Calu3 (cell line): ENCODE results near the gene LHX4. TPM values are rescaled to one million over a fixed set of nuclear protein-coding genes. Genes with fewer than 3 reads are reported as not detected.

ENCODE experiments used
- BruUV-seq: library from RNA; stranded (reverse); fragments of 400-500 nt; replicated peaks from 2 replicates; lab custom pipeline; 2021; lab: Mats Ljungman, UMichigan
- CTCF ChIA-PET: fragments of 300-600 bp; sonication (Branson Sonifier 250); formaldehyde crosslinking; loops from one replicate; lab custom pipeline; 2022; ENCODE audit warnings: antibody characterized with exemption; lab: Charles Lee
- DNase-seq: peaks from one replicate; pipeline ENCODE4 v3.0.0; 2022
- H3K27ac Mint-ChIP-seq: one replicate; pipeline ENCODE4 v1.8.0; 2022; ENCODE audit warnings: mixed read lengths; ENCODE audit not compliant: unreplicated experiment
- H3K27me3 Mint-ChIP-seq: one replicate; pipeline ENCODE4 v1.8.0; 2022; ENCODE audit warnings: mixed read lengths; ENCODE audit not compliant: unreplicated experiment
- H3K36me3 Mint-ChIP-seq: one replicate; pipeline ENCODE4 v1.8.0; 2022; ENCODE audit warnings: mild to moderate bottlenecking, moderate library complexity, mixed read lengths; ENCODE audit not compliant: insufficient read depth, unreplicated experiment
- H3K4me1 Mint-ChIP-seq: one replicate; pipeline ENCODE4 v1.8.0; 2022; ENCODE audit warnings: mild to moderate bottlenecking, low read depth, mixed read lengths; ENCODE audit not compliant: unreplicated experiment
- H3K4me3 Mint-ChIP-seq: one replicate; pipeline ENCODE4 v1.8.0; 2022; ENCODE audit warnings: mild to moderate bottlenecking, low read depth, moderate library complexity, mixed read lengths; ENCODE audit not compliant: unreplicated experiment
- H3K9me3 Mint-ChIP-seq: one replicate; pipeline ENCODE4 v1.8.0; 2022; ENCODE audit warnings: low read depth, mixed read lengths; ENCODE audit not compliant: unreplicated experiment
- intact Hi-C: fragments of 100-400 bp; cut with micrococcal nuclease; formaldehyde crosslinking; loops from one replicate; pipeline ENCODE4 v1.10.0; 2022; ENCODE audit not compliant: unreplicated experiment
- total RNA-seq: library from RNA; stranded (reverse); gene quantifications from 2 replicates; pipeline ENCODE4 v1.2.3, GENCODE V29; 2022
- TF ChIP-seq, protein P1 (sequence below): fragments of 200-600 bp; IDR thresholded peaks from one replicate; pipeline ENCODE4 v1.8.0; 2022; ENCODE audit warnings: antibody characterized with exemption; ENCODE audit not compliant: unreplicated experiment

The LHX4 gene
- total RNA-seq, 1 experiment from 2014 or later: 0.19 TPM

- Mint-ChIP-seq H3K9me3 (no peaks in the 10 kb centered on the region), H3K4me1 (no peaks in the 10 kb centered on the region), H3K27me3 (peaks cover 30% of the 10 kb centered on the region), H3K27ac (no peak overlapping the region), H3K36me3 (no peaks in the 10 kb centered on the region), H3K4me3 (no peak overlapping the region)
- DNase-seq: no peak
- CTCF ChIA-PET: interaction anchor here (1.1 to 1.7 kb wide), 3 partner anchors 8 to 162 kb away, joined by 3 to 11 read pairs (median 7); no protein-coding TSS in a partner anchor
- intact Hi-C loops: no loop called here
- TF ChIP-seq, protein P1, sequence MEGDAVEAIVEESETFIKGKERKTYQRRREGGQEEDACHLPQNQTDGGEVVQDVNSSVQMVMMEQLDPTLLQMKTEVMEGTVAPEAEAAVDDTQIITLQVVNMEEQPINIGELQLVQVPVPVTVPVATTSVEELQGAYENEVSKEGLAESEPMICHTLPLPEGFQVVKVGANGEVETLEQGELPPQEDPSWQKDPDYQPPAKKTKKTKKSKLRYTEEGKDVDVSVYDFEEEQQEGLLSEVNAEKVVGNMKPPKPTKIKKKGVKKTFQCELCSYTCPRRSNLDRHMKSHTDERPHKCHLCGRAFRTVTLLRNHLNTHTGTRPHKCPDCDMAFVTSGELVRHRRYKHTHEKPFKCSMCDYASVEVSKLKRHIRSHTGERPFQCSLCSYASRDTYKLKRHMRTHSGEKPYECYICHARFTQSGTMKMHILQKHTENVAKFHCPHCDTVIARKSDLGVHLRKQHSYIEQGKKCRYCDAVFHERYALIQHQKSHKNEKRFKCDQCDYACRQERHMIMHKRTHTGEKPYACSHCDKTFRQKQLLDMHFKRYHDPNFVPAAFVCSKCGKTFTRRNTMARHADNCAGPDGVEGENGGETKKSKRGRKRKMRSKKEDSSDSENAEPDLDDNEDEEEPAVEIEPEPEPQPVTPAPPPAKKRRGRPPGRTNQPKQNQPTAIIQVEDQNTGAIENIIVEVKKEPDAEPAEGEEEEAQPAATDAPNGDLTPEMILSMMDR: no peak
- BruUV-seq: no TSS peak
Measured at GRCh38 chr1:180253585-180254495, 23.8 kb downstream of the LHX4 start.

- Mint-ChIP-seq H3K36me3 (peaks cover 3% of the 10 kb centered on the region), H3K27ac (no peak overlapping the region), H3K27me3 (peaks cover 36% of the 10 kb centered on the region), H3K9me3 (no peaks in the 10 kb centered on the region), H3K4me1 (no peaks in the 10 kb centered on the region), H3K4me3 (no peak overlapping the region)
- intact Hi-C loops: no loop called here
- CTCF ChIA-PET: interaction anchor here (1.7 kb wide), 1 partner anchor 7 kb away, joined by 7 read pairs; no protein-coding TSS in a partner anchor
- DNase-seq: no peak
- TF ChIP-seq, protein P1: no peak
- BruUV-seq: no TSS peak
Measured at GRCh38 chr1:180254496-180254819, 24.4 kb downstream of the LHX4 start.

- no peaks in the 10 kb centered on the region for H3K9me3 Mint-ChIP-seq
- no peak overlapping the region for H3K27ac Mint-ChIP-seq
- intact Hi-C loops: no loop called here
- no peaks in the 10 kb centered on the region for H3K4me1 Mint-ChIP-seq
- H3K27me3 Mint-ChIP-seq: peaks cover 40% of the 10 kb centered on the region
- no peak overlapping the region for H3K4me3 Mint-ChIP-seq
- DNase-seq: no peak
- no TSS peak for BruUV-seq
- H3K36me3 Mint-ChIP-seq: peaks cover 7% of the 10 kb centered on the region
- CTCF ChIA-PET: no interaction called here
- TF ChIP-seq, protein P1: no peak
Measured at GRCh38 chr1:180254854-180255253, 24.8 kb downstream of the LHX4 start.

GRCh38 chr1:180255536-180256340 is 25.7 kb downstream of the LHX4 start:
- intact Hi-C loops: no loop called here
- CTCF ChIA-PET: no interaction called here
- no peak overlapping the region for H3K4me3 Mint-ChIP-seq
- no TSS peak for BruUV-seq
- DNase-seq: no peak
- no peaks in the 10 kb centered on the region for H3K9me3 Mint-ChIP-seq
- peaks cover 8% of the 10 kb centered on the region for H3K36me3 Mint-ChIP-seq
- no peak overlapping the region for H3K27ac Mint-ChIP-seq
- no peaks in the 10 kb centered on the region for H3K4me1 Mint-ChIP-seq
- H3K27me3 Mint-ChIP-seq: peaks cover 49% of the 10 kb centered on the region
- TF ChIP-seq, protein P1: no peak
